HS-27A (cell line): ENCODE data around the gene METTL25.

Experiments
- DNase-seq: peaks from one replicate; pipeline ENCODE4 v3.0.0-alpha.2; 2012; ENCODE audit warnings: low read depth, missing footprints

Gene METTL25

DNA sequence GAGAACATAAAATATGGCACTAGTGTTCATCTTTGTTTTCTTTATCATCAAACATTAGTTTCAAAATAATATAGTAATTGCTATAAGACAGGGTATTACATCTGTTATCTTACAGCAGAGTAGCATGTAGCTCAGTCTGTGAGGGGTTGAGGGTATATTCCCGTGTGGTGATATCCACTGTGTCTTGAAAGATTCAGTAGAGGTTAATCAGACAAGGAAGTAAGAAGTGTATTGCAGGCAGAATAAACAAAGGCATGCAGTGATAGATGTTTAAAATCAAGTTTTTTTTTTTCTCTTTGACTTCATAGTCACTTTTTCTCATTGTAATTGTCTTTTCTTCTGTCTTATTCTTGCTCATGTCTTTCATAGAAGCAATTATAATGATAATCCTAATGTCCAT, 48.3 kb downstream of the METTL25 start:
- no peak for DNase-seq

DNA sequence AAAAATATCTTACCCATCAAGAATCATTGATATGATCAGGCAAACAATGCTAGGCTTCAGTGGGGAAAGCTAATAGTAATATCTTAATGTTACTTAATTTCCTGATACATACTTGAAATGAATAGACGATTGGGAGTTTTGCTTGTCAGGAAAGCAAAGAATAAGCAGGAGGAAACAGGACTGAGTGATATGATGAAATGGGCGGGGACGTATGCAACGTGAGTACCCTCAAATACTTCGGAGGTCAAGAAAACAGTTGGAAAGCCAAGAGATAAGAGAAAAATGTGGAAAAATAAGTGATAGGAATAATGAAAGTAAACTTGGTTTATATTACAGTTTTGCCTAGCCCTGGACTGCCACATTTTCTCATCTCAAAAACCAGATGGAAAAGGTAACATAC, 49.2 kb downstream of the METTL25 start:
- no peak for DNase-seq

DNA sequence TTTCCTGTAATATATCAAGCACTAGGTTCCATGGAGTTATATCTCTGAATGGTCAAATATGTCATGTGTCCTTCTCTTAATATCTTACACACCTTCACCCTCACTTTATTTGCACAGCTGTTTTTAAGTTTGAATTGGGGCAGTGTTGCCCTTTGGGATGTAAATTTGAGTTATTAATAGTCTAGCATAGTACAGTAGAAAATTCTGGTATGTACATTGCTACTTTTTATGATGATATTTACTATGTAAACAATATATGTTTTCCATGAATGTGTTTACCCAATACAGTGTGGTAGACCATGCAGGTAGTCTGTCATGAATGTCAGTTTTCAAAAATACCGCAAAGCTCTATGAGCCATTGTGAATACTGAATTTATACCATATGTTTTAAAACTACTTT, 50.5 kb downstream of the METTL25 start:
- no peak for DNase-seq

DNA sequence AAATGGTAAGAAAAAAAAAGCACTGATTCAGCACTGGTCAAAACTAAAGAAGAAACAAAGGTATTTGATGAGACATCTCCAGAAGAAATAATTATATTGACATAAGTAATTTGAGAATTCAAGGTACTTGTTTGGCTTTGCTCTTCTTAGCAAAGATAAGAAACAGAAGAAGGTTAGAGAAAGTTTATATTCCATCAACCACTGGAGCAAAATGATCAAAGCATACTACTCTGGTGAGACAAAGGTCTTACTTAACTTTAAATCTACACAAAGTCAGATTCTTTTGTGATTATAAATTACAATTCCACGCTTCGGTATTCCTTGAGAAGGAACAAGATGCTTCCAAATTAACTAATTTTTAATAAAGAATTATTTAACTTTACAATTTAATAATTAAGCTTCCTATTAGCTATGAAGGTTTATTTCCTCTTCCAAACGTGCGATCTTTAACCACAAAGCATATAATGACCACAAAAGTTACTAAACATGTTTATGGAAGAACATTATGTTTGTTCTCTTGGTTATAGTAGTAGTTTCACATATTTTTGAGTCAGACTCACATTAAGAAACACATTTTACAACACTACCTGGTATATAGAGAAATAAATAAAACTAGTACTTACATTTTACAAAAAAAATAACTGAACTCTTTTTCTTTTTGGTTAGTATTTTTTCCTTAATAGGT, 53.4 kb downstream of the METTL25 start:
- DNase-seq, result no peak

DNA sequence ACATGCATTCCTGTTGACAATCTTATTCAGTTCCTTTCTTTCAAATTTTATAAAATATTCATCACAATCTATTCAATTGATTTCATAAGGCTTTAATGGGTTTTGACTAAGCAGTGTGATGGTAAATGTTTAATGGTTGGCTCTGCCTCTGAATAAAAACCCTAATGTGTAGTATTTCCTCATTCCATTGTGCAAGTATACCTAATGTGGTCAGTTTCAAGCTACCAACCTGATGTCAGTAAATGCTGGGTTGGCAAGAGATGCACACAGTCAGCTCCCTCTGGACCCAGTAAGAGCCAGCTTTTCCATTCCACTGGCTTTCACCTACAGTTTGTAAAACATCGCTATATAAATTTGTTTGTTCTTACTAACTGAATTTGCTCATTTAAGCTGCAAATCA, 53.9 kb downstream of the METTL25 start:
- DNase-seq, result no peak

DNA sequence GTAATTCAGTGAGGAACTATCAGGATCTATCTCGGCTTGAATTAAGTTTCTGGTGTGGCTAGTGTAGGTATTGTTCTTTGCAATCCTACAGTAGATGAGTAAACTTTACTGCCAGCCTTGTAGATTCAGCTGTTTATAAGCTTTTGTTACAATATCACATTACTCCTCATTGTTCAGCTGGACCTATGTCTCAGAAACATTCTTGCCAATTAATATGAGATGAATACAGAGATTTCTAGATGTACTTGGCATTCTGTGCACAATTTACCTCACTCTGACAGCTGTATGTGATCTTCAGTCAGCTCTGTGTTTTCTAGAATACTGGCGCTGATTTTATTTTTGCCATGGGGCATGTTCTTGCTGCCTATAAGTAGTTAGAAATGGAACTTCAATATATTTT, 55.7 kb downstream of the METTL25 start:
- no peak for DNase-seq

DNA sequence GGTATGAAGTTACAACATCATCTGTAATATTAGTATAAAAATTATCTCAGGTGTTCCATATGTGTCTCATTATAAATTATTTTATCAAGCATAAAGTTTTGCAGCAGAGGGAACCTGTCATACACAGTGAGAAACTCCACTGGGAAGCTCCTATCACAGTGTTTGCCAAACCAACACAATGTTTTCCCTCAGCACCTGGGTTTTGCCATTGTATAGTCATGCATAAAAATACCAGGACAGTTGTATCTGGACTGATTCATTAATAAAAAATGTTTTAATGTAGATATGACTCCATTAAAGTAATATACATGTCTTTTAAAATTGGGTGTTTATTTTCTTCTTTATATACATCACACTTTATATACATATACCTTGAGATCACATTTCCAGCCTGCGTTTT, 56.6 kb downstream of the METTL25 start:
- no peak for DNase-seq

DNA sequence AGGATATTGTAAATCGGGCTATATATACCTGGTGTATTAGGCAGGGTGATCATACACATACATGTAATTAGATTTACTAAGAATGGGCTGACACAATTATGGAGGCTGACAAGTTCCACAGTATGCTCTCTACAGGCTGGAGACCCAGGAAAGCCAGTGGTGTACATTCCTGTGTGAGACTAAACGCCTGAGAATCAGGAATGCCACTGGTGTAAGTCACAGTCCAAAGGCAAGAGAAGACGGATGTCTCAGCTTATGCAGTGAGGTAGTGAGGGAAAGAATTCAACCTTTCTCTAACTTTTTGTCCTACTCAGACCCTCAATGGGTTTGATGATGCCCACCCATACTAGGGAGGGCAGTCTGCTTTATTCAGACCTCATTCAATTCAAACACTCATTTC, 57.1 kb downstream of the METTL25 start:
- no peak for DNase-seq

DNA sequence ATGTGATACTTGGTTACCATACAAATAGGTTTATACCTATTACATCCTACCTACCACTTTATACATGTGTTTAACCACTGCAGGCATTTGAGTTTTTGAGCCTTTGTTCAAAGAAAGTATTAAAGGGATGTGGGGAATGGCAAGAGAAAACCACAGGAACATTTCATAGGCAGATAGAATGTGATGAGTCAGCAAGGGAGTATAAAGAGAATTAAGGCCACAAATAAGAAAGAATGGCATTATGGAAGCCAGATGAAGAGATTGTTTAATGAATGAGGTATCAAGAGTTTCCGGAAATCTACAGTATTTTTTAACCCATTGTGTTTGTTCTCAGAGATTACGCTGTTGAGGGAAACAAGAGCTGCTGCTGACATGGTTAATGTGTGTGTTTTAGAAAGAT, 66.9 kb downstream of the METTL25 start:
- DNase-seq, result no peak

DNA sequence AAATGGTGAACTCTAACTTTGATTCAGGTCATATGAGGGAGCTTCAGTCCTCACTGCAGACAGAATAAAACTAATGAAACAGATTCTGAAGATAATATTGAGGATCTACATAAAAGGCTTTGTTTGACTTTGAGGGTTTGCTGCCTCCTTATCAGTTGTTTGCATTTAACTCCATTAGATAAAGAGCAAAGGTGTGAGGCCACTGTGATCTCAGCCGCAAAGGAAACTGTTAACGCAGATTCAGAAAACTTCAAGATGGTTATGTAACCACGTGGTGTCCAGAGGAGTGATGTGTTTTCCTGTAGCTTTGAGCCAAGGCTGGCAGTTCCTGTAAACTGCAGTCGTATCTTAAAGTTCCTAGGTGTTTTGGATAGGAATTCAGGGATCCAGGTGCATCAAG, 67.8 kb downstream of the METTL25 start:
- no peak for DNase-seq

DNA sequence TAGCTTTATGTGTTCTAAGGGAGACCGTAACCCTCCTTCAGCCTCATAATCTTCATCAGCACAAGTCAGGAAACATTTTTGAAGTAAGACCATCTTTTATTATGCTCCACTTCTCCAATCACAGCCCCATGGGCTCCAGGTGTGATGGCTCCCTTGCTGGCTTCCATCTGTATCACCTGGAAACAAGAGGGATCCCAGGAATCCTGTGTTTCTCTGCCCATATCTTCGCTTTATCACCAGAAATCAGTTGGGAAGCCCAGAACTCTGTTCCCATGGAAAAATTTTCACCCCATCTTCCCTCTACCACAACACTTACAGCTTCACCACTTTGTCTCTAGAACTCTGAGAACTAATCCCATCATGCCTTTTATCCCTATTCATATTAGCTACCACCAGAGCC, 68.3 kb downstream of the METTL25 start:
- no peak for DNase-seq

DNA sequence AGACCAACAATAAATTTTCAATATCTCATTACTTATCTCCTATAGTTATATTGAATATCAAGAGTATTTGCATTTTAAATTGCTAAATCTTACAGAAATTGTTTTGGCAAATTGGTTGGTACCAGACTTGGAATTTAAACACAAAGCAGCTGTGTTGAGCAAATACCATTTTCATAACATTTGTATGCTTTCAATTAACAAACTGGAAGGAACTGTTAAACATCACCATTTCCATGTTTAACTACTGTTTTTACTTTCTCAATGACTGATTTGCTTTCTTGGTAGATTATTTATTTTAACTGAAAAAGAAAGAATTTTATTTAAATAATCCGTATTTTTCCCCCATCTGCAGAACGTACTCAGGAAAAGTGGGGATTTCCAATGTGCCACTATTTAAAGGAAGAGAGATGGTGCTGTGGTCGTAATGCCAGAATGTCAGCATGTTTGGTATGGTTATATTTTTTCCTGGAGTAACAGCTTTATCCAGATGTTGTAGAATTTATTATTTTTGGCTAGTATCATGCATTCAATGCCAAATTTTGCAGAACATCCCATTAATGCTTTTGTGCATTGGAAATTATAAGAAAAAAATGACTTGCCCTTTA, 72.3 kb downstream of the METTL25 start:
- DNase-seq, result no peak

DNA sequence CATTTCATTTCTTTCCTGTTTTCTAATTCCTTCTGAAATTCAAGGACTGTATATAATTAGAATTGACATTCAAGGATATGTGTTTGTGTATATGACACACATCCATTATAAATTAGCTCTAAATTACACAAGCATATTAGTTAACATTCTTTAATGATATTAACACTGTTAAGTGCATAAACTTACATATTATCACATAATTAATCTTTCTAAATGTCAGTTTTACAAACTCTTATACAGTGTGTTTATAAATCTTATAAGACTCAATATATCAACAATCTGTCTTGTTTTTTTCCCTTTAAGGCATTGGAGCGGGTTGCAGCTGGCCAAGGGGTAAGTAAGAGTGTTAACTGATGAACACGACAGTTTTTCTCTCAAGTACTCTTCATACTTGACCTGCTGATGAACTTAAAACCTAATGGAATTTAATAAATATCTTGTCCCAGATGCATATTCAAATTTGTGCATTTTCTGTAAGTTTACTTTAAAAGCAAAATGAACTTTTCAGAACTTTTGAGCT, 76.1 kb downstream of the METTL25 start:
- DNase-seq, result no peak

DNA sequence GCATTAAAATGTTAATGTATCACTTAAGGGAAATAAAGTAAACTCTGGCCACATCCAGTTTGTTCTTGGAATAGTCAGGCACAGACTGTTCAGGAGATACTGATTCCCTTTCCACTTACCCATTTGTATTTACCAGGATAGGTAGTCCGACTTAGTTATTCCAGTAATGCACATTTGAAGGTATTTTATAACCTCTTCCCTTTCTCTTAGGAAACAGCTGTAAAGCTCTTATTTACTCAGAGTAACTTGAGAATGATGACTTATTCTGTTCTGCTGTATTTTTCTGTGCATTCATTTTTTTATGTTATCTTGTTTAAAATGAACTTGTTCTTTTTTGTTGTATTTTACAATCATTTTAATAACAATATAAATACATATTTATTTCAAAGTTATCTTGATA, 78.0 kb downstream of the METTL25 start:
- no peak for DNase-seq

DNA sequence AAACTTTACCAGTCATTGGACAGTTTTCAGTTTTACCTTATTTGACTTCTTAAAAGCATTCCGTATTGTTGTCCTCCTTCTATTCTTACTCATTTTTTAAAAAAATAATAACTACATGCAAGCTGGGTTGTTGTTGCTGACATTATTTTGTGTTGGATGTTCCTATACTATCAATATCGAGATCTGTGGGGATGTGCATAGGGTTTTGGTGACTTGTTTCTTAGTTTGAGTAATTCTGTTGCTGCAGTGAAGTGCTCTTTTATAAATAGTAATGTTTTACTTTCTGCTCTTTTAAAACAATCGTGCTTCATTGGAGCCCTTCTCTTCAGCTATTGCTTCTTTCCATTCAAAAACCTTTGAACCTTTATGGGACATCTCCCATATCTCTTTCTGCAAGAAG, 79.4 kb downstream of the METTL25 start:
- DNase-seq, result no peak

DNA sequence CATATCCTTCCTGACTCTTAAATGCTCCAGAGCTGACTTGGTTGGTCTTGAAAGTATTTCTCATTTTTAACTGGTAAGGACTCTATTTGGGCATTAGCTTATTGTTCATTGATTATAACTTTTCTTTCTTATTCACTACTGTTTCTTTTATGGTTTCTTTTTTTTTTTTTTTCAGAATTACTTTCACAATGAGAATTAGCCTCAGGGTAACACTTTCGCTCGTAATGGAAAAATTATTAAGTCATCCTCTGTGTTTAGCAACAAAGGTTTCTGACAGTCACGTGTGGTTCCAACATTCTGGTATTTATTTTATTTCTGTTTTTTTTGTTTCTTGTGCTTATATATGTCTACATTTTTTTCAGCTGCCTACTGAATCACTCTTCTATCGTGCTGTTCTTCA, 80.0 kb downstream of the METTL25 start:
- no peak for DNase-seq

DNA sequence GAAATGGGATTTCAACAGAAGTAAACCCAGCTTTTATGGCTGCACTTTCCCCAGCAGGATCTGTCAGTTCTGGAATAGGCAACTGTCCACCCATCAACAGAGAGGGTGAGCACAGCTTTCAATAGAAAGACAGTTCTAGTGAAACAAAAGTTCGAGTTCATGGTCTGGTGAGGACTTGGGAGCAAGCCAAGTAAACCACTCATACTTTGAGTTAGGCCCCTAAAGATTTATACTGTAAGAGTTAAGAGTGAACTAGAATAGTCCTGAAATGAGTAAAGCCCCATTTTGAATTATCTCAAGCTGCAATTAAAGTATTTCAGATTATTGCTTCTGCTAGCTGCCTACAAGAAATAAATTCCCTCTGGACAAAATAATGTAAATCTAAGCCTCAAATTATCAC, 82.6 kb downstream of the METTL25 start:
- no peak for DNase-seq

DNA sequence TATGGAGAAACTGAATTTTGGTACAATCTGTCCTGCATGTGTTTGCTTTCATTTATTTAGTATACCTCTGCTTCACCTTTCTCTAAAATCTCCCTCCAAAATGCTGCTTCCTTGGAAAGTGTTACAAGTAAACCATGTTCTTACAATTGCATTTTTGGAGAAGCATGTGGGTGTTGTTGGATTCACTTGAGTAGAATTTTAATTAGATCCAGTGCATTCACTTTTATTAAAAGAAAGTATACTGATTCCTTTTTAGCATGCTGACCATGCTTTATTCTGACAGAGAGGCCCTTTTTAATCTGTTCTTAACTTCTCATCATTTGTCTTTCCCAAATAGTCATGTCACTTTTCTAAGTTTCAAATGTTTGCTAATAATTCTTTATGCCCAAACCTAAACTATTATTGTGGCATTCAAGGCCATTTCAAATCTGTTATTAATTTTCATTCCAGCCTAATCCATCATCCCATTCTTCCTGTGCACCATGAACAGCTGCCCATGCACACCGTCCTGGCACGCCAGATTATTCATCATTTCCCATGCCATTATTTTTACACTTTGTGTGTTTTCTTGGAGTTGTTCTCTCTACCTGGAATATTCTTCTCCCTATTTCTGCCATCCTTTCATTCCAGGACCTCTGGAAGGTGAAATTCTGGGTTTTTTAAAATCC, 90.7 kb downstream of the METTL25 start:
- no peak for DNase-seq

DNA sequence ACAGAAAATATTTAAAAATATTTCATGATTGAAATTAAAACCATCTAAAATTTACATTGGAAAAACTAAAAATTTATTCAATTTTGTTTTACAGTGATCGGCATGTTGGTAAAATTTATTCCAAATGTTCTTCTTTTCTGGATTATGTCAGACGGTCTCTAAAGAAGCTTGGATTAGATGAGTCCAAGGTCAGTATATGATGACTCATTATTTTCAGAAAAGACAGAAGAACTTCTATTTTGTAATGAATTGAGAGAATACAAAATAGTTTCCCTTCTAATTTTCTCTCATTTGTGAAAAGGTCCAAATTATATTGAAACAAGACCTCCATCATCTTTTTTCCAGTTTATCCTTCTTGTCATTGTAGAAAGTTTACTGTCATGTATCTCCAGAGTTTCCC, 98.3 kb downstream of the METTL25 start:
- DNase-seq, result no peak

DNA sequence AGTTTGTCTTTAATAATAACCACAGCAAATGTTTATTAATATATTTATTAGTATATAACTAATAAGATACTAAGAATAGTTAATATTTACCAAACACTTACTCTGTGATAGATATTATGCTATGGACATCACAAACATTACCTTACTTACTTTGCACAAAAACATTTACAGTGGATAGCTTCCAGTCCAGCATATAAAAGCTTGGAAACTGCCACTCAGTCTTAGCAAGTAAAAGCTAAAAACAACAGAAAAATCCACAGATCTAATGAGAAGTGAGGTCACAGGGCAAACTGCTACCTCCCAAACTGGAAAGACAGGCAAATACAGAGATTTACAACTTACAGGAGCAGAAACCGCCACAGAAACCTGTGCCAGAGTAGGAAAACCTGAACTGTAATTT, 99.8 kb downstream of the METTL25 start:
- no peak for DNase-seq

DNA sequence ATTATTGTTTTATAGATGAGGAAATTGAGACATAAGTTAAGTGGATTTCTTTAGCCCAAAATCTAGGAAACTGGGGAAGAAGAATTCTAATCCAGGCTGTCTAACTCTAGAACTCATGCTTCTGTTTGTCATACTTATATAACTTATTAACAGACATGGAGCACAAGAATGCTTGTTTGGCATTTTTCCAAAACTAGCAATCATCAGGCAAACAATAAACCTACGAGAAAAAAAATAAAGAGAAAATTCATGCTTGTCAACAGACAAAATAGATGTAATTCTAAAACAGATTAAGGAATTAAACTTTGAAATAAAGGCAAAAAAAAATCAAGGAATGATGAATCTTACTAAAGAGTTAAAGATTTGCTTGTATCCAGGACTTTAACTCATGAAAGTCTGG, 103.1 kb downstream of the METTL25 start:
- DNase-seq, result no peak

DNA sequence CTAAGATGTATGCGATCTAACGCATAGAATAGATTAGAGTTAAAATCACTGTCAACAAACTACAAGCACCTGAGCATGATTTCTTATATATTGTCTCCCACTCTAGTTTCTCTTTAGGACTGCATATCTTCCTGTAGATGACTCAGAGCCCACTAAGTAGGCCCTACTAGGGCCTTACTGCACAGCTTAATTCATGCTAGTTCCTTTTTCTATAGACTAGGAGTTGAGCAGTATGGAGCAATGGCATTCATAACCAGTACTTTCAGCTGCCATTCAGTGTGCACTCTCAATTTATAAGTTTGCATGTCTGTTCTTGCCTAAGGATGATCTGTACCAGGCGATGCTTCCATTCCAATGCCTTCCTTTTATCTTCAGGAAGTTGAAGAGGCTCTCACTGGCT, 103.5 kb downstream of the METTL25 start:
- no peak for DNase-seq

DNA sequence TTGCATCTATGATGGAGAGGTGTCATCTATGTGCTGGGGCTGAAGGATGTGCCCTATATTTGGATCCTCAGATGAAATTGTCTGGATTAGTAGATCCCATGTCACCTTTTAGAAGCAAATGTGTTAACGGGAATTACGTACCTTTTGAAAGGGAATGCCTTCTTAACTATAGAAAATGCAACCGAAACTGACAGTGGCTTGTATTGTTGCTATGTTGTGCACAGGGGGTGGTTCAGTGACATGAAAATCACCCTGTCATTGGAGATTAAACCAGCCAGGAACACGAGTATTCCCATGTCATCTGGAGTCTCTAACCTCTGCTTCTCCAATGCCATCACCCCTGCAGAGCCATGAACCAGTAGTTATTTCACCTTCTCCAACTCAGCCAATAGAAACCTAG, 110.2 kb downstream of the METTL25 start:
- DNase-seq, result no peak
